ENCODE data around the gene ANXA6. TPM values are rescaled to one million over a fixed set of nuclear protein-coding genes. Genes with fewer than 3 reads are reported as not detected.

Gene ANXA6
- total and polyA plus RNA-seq, 10 of the 15 experiments (the other 5 are each of a cell fraction or from before 2014, with no cell fraction given), result 44.0 to 571 (median 465) TPM

DNA sequence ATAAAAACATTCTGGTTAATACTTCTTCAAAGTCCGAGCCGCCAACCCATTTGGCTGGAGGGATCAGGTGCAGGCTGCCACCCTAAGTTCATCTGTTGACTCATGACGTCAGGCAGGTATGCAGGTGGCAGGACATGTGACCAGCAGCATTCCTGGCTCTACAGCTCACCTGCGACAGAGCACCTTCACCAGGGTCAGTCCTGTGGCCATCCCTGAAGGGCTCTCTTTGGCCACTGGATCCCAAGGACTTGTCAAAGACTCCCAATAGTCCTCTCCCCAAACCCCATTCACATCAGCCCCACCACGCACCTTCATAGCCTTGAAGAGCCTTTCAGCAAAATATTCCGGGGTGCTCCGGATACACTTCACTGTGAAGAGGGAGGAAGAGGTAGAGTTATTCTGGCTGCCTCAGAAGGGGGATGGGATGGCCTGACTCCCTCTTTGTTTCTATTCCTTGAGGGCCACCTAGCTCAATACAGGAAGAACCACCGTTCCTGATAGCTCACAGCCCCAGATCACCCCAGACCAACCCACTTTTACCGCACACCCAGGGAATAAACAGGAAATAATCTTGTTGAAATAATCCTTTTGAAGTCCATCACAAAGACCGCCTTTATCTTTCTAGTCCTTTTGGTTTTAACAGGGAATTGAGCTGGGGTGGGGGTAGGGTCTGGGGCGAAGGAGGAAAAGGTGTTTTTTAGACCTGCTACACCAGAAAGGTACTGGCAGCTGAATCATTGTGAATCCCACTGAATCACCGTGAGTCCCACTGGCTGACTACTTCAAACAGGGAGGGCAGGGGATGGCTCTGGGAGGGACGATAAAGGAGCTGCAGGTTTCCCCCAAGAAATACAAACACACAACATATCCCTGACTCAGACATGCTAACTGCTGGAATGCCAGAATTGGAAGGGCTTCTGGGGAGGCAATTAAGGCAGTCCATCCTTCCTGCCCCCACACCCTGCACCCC lies 26.4 kb downstream of the ANXA6 start:
- H3K9ac ChIP-seq (ENCODE audit: control insufficient read depth, insufficient read depth, low read length), result no peak overlapping the region
- H3K36me3 ChIP-seq (ENCODE audit: control insufficient read depth in 2 of 2, insufficient read depth in 2 of 2, low read length in 1 of 2), result peaks cover 56 to 73% of the 10 kb centered on the region in 2 experiments
- in situ Hi-C loops (cut with MboI), result no loop called here
- H3K27ac ChIP-seq (ENCODE audit: control insufficient read depth, insufficient read depth), result no peak overlapping the region
- ChIA-PET RAD21 (ENCODE audit: unreplicated experiment) (interaction anchor here (1.2 to 12.4 kb wide), 4 partner anchors 11 to 80 kb away, joined by 3 to 222 read pairs (median 98); partner anchors contain the start of gene ANXA6), POLR2A (interaction anchor here (1.5 to 12.3 kb wide), 4 partner anchors 12 to 26 kb away, joined by 5 to 153 read pairs (median 6); partner anchors contain the start of gene ANXA6), SMC1A (ENCODE audit: uncharacterized antibody, unreplicated experiment) (interaction anchor here (1.4 to 31.5 kb wide), 2 partner anchors 16 to 25 kb away, joined by 5 to 1132 read pairs; partner anchors contain the start of gene ANXA6), CTCF (interaction anchor here (1.7 to 26.4 kb wide), 5 partner anchors 16 to 109 kb away, joined by 3 to 1107 read pairs (median 13); partner anchors contain the start of gene ANXA6)
- WGBS (ENCODE audit: insufficient coverage, insufficient replicate concordance, low lambda C conversion rate, missing lambda C conversion rate), result 86% methylated on average over 13 of the region's 13 CpGs
- DNase-seq (ENCODE audit: low read depth, low spot score) (no peak), ATAC-seq (no peak), FAIRE-seq (no peak)
- H3K4me3 ChIP-seq, result no peak overlapping the region
- no peaks in the 10 kb centered on the region for H3K27me3 ChIP-seq (replicated peaks in 1 of 2; ENCODE audit: control insufficient read depth in 2 of 2, insufficient read depth in 2 of 2, low read length in 1 of 2)
- no peak overlapping the region for H2AFZ ChIP-seq (ENCODE audit: control insufficient read depth, low read depth, low read length)
- no peaks in the 10 kb centered on the region for H3K9me3 ChIP-seq (replicated peaks; ENCODE audit: control insufficient read depth, insufficient read depth, low read length)
- H3K4me2 ChIP-seq (ENCODE audit: control insufficient read depth, insufficient read depth), result no peak overlapping the region
- H3K4me1 ChIP-seq (ENCODE audit: control insufficient read depth, insufficient read depth, low read length), result peaks cover 69% of the 10 kb centered on the region
- BruUV-seq (replicated peaks), result no TSS peak
- H3K79me2 ChIP-seq (ENCODE audit: control insufficient read depth, insufficient read depth, low read length), result peaks cover 13% of the 10 kb centered on the region
- intact Hi-C loops (cut with micrococcal nuclease; ENCODE audit: unreplicated experiment), result no loop called here
- no peaks in the 10 kb centered on the region for H4K20me1 ChIP-seq (ENCODE audit: control insufficient read depth, insufficient read depth)
- TF ChIP-seq ATF7 (IDR thresholded peaks at IDR 0.05; ENCODE audit: low read depth) (no peak), ESRRA (IDR thresholded peaks at IDR 0.05; ENCODE audit: low read length) (no peak), NR2C2 (IDR thresholded peaks at IDR 0.05; ENCODE audit: borderline replicate concordance, control insufficient read depth, insufficient read length, low read depth) (no peak), HDAC2 (IDR thresholded peaks at IDR 0.05) (no peak), BACH1 (IDR thresholded peaks at IDR 0.05; ENCODE audit: borderline replicate concordance) (no peak), ASH2L (IDR thresholded peaks at IDR 0.05; ENCODE audit: borderline replicate concordance, low read depth) (no peak), JUND (IDR thresholded peaks at IDR 0.05; ENCODE audit: low read depth, low read length) (no peak), PAX8 (IDR thresholded peaks at IDR 0.05) (no peak), WRNIP1 (IDR thresholded peaks at IDR 0.05; ENCODE audit: borderline replicate concordance, low read depth, low read length) (no peak), ZNF274 (IDR thresholded peaks at IDR 0.05; ENCODE audit: insufficient read depth, insufficient read length) (no peak), NFXL1 (IDR thresholded peaks at IDR 0.05; ENCODE audit: borderline replicate concordance) (no peak), MEF2A (IDR thresholded peaks at IDR 0.05; ENCODE audit: insufficient read depth, low read depth, low read length) (no peak), IKZF2 (IDR thresholded peaks at IDR 0.05) (no peak), KLF5 (IDR thresholded peaks at IDR 0.05; ENCODE audit: partially characterized antibody) (no peak), BRCA1 (IDR thresholded peaks at IDR 0.05; ENCODE audit: low read depth, low read length) (no peak), MYC (IDR thresholded peaks at IDR 0.05; ENCODE audit: insufficient read depth, insufficient read length, insufficient replicate concordance, low read length, severe bottlenecking) (no peak), MTA2 (IDR thresholded peaks at IDR 0.05; ENCODE audit: low read depth) (no peak)
- TF ChIP-seq, protein P1, sequence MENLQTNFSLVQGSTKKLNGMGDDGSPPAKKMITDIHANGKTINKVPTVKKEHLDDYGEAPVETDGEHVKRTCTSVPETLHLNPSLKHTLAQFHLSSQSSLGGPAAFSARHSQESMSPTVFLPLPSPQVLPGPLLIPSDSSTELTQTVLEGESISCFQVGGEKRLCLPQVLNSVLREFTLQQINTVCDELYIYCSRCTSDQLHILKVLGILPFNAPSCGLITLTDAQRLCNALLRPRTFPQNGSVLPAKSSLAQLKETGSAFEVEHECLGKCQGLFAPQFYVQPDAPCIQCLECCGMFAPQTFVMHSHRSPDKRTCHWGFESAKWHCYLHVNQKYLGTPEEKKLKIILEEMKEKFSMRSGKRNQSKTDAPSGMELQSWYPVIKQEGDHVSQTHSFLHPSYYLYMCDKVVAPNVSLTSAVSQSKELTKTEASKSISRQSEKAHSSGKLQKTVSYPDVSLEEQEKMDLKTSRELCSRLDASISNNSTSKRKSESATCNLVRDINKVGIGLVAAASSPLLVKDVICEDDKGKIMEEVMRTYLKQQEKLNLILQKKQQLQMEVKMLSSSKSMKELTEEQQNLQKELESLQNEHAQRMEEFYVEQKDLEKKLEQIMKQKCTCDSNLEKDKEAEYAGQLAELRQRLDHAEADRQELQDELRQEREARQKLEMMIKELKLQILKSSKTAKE (IDR thresholded peaks at IDR 0.05; ENCODE audit: low read depth, poor library complexity, severe bottlenecking), result no peak
- TF ChIP-seq, protein P2, sequence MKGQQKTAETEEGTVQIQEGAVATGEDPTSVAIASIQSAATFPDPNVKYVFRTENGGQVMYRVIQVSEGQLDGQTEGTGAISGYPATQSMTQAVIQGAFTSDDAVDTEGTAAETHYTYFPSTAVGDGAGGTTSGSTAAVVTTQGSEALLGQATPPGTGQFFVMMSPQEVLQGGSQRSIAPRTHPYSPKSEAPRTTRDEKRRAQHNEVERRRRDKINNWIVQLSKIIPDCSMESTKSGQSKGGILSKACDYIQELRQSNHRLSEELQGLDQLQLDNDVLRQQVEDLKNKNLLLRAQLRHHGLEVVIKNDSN (IDR thresholded peaks at IDR 0.05; ENCODE audit: borderline replicate concordance, extremely low read length, insufficient read depth, low read depth, low read length), result no peak
